Testis (tissue), 3 donors: Measurements from ENCODE around the gene SYCE3. TPM values are rescaled to one million over a fixed set of nuclear protein-coding genes. Genes with fewer than 3 reads are reported as not detected.

ENCODE experiments used
- DNase-seq: peaks from one replicate; pipeline ENCODE4 v3.0.0-alpha.2; 2019
- H3K27ac ChIP-seq, 2 donors: fragments of 200-600 bp; sonication (generic); one replicate each; pipeline ENCODE4 v1.5.1; 2019
- H3K27me3 ChIP-seq: fragments of 200-600 bp; sonication (generic); one replicate; pipeline ENCODE4 v1.5.1; 2019
- H3K36me3 ChIP-seq: fragments of 200-600 bp; sonication (generic); one replicate; pipeline ENCODE4 v1.5.1; 2017; ENCODE audit warnings: low read depth; ENCODE audit errors: missing control alignments
- H3K4me1 ChIP-seq: fragments of 200-600 bp; sonication (generic); one replicate; pipeline ENCODE4 v1.5.1; 2019
- H3K4me3 ChIP-seq, 2 donors: fragments of 200-600 bp; sonication (generic); one replicate each; pipeline ENCODE4 v1.5.1; 2017 to 2019
- H3K9me3 ChIP-seq: fragments of 200-600 bp; sonication (generic); one replicate; pipeline ENCODE4 v1.5.1; 2017
- POLR2A ChIP-seq: fragments of 450-650 bp; IDR thresholded peaks from one replicate; pipeline ENCODE4 v1.6.1; 2017; ENCODE audit warnings: antibody characterized with exemption, mild to moderate bottlenecking, moderate library complexity
- WGBS, 2 donors: methylation state at CpG; one replicate each; pipeline ENCODE4 v1.1.5; 2018; 5-methylcytosine and 5-hydroxymethylcytosine counted together
- intact Hi-C: fragments of 100-400 bp; cut with DNase I; formaldehyde crosslinking; loops from one replicate; pipeline ENCODE4 v1.15.1; 2023; ENCODE audit warnings: low total_unique reads
- polyA plus RNA-seq: library from polyadenylated mRNA; stranded (reverse); fragments of 350-450 nt; fragmentation: Illumina TruSeq; extraction: RNeasy Lipid Tissue Mini Kit (QIAGEN cat#74804); gene quantifications from one replicate; pipeline ENCODE4 v1.2.3, GENCODE V29; 2014; ENCODE audit warnings: low read depth, low replicate concordance; ENCODE audit not compliant: insufficient read depth
- total RNA-seq, 2 donors: library from RNA; depleted of rRNA; stranded (reverse); fragments of >200 nt; gene quantifications; one replicate each; pipeline ENCODE4 v1.2.3, GENCODE V29; 2016
- TF ChIP-seq, protein P1 (sequence below), 3 experiments: fragments of 450-650 bp in 2 of 3; fragments of 200-600 bp in 1 of 3; sonication (generic) in 1 of 3; IDR thresholded peaks; one replicate each; pipeline ENCODE4 v1.5.1; 2016 to 2019; ENCODE audit warnings: antibody characterized with exemption in 3 of 3, mild to moderate bottlenecking in 2 of 3, moderate library complexity in 1 of 3

SYCE3 gene
- total and polyA plus RNA-seq, 3 donors from 2014 or later = 40.4 to 183 (median 71.9) TPM

GRCh38 chr22:50505776-50506610, 56.7 kb downstream of the SYCE3 start:
- 89 to 98% methylated on average over 4 to 41 of the region's 41 CpGs for WGBS, 2 donors
- H3K4me3 ChIP-seq = peak overlapping the region in 1 of 2 donors; percentile 81
- peaks cover 9% of the 10 kb centered on the region for H3K4me1 ChIP-seq
- DNase-seq = no peak
- intact Hi-C loops = no loop called here
- TF ChIP-seq, protein P1, sequence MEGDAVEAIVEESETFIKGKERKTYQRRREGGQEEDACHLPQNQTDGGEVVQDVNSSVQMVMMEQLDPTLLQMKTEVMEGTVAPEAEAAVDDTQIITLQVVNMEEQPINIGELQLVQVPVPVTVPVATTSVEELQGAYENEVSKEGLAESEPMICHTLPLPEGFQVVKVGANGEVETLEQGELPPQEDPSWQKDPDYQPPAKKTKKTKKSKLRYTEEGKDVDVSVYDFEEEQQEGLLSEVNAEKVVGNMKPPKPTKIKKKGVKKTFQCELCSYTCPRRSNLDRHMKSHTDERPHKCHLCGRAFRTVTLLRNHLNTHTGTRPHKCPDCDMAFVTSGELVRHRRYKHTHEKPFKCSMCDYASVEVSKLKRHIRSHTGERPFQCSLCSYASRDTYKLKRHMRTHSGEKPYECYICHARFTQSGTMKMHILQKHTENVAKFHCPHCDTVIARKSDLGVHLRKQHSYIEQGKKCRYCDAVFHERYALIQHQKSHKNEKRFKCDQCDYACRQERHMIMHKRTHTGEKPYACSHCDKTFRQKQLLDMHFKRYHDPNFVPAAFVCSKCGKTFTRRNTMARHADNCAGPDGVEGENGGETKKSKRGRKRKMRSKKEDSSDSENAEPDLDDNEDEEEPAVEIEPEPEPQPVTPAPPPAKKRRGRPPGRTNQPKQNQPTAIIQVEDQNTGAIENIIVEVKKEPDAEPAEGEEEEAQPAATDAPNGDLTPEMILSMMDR (IDR thresholded peaks at IDR 0.05) = no peak
- no peak for TF ChIP-seq POLR2A
- no peak overlapping the region for H3K27ac ChIP-seq
- no peaks in the 10 kb centered on the region for H3K36me3 ChIP-seq
- no peaks in the 10 kb centered on the region for H3K27me3 ChIP-seq
- H3K9me3 ChIP-seq = no peaks in the 10 kb centered on the region

- WGBS, 2 donors = 89 to 92% methylated on average over 8 to 14 of the region's 14 CpGs
- peaks cover 9% of the 10 kb centered on the region for H3K4me1 ChIP-seq
- H3K27me3 ChIP-seq = no peaks in the 10 kb centered on the region
- H3K36me3 ChIP-seq = no peaks in the 10 kb centered on the region
- no peak for DNase-seq
- no peak for TF ChIP-seq POLR2A
- TF ChIP-seq, protein P1 (IDR thresholded peaks at IDR 0.05) = no peak
- intact Hi-C loops = no loop called here
- H3K4me3 ChIP-seq = no peak overlapping the region
- H3K27ac ChIP-seq = no peak overlapping the region
- H3K9me3 ChIP-seq = no peaks in the 10 kb centered on the region
Observed at GRCh38 chr22:50505276-50505775, 57.4 kb downstream of the SYCE3 start.

- 91 to 99% methylated on average over 19 to 44 of the region's 44 CpGs for WGBS, 2 donors
- intact Hi-C loops = no loop called here
- TF ChIP-seq, protein P1 (IDR thresholded peaks at IDR 0.05) = no peak
- TF ChIP-seq POLR2A = no peak
- H3K9me3 ChIP-seq = no peaks in the 10 kb centered on the region
- H3K4me1 ChIP-seq = peaks cover 9% of the 10 kb centered on the region
- H3K27ac ChIP-seq = no peak overlapping the region
- H3K36me3 ChIP-seq = no peaks in the 10 kb centered on the region
- no peak for DNase-seq
- no peak overlapping the region for H3K4me3 ChIP-seq
- no peaks in the 10 kb centered on the region for H3K27me3 ChIP-seq
Observed at GRCh38 chr22:50504369-50505211, 58.1 kb downstream of the SYCE3 start.

GRCh38 chr22:50503475-50504145, 59.1 kb downstream of the SYCE3 start:
- WGBS, 2 donors = 92 to 100% methylated on average over 8 to 23 of the region's 26 CpGs
- no peak overlapping the region for H3K4me3 ChIP-seq
- DNase-seq = no peak
- H3K27me3 ChIP-seq = no peaks in the 10 kb centered on the region
- peaks cover 9% of the 10 kb centered on the region for H3K4me1 ChIP-seq
- TF ChIP-seq, protein P1 (IDR thresholded peaks at IDR 0.05) = no peak
- no peak for TF ChIP-seq POLR2A
- H3K27ac ChIP-seq = no peak overlapping the region
- no peaks in the 10 kb centered on the region for H3K9me3 ChIP-seq
- H3K36me3 ChIP-seq = no peaks in the 10 kb centered on the region
- intact Hi-C loops = no loop called here
